HepG2 (cell line): ENCODE measurements around the gene ZER1. TPM values are rescaled to one million over a fixed set of nuclear protein-coding genes. Genes with fewer than 3 reads are reported as not detected.
A peak's percentile ranks its signal among the peaks of the same experiment; 100 is the strongest.

Source experiments
- CBX5 ChIP-seq: sonication (generic); formaldehyde crosslinking; IDR thresholded peaks from 2 replicates; pipeline ENCODE4 v1.4.0; 2020; ENCODE audit warnings: missing genetic modification reagents, borderline replicate concordance
- ERF ChIP-seq: IDR thresholded peaks from 2 replicates; pipeline ENCODE4 v1.6.1; 2018; ENCODE audit warnings: missing biosample characterization, missing genetic modification reagents
- FOSL2 ChIP-seq: sonication (generic); formaldehyde crosslinking; IDR thresholded peaks from 2 replicates; pipeline ENCODE4 v1.4.0; 2020; ENCODE audit warnings: missing genetic modification reagents
- HOXA3 ChIP-seq: sonication (generic); formaldehyde crosslinking; IDR thresholded peaks from 2 replicates; pipeline ENCODE4 v1.5.0; 2020; ENCODE audit warnings: missing genetic modification reagents
- IRF2 ChIP-seq: IDR thresholded peaks from 2 replicates; pipeline ENCODE4 v1.6.1; 2018; ENCODE audit warnings: missing genetic modification reagents, missing compliant biosample characterization
- MAZ ChIP-seq, 2 experiments: sonication (generic) in 1 of 2; formaldehyde crosslinking in 1 of 2; IDR thresholded peaks; 2 replicates each; pipeline versions ENCODE4 v1.5.0 to v1.6.1; 2012 to 2020; ENCODE audit warnings: low read depth in 2 of 2, mild to moderate bottlenecking in 2 of 2, borderline replicate concordance in 1 of 2, improper control_type of control experiment in 1 of 2, low read length in 1 of 2, missing genetic modification reagents in 1 of 2, moderate library complexity in 1 of 2
- MEF2D ChIP-seq: sonication (generic); formaldehyde crosslinking; IDR thresholded peaks from 2 replicates; pipeline ENCODE4 v1.5.1; 2020; ENCODE audit warnings: mild to moderate bottlenecking, missing genetic modification reagents
- MEIS1 ChIP-seq: sonication (generic); formaldehyde crosslinking; IDR thresholded peaks from 2 replicates; pipeline ENCODE4 v1.9.0; 2021; ENCODE audit warnings: mild to moderate bottlenecking, missing genetic modification reagents, moderate library complexity, borderline replicate concordance
- NR2F6 ChIP-seq, 2 experiments: IDR thresholded peaks; 2 replicates each; pipeline ENCODE4 v1.6.1; 2016; ENCODE audit warnings: antibody characterized with exemption in 1 of 2, mild to moderate bottlenecking in 1 of 2
- PHF20 ChIP-seq: sonication (generic); formaldehyde crosslinking; IDR thresholded peaks from 2 replicates; pipeline ENCODE4 v1.5.0; 2020; ENCODE audit warnings: mild to moderate bottlenecking, missing genetic modification reagents
- PHF21A ChIP-seq: sonication (generic); formaldehyde crosslinking; IDR thresholded peaks from 2 replicates; pipeline ENCODE4 v1.5.0; 2020; ENCODE audit warnings: mild to moderate bottlenecking, missing genetic modification reagents
- RAD21 ChIP-seq: fragments of 450-650 bp; formaldehyde crosslinking; IDR thresholded peaks from 2 replicates; pipeline ENCODE4 v1.5.0; 2020; ENCODE audit warnings: mild to moderate bottlenecking
- STAG1 ChIP-seq: sonication (generic); formaldehyde crosslinking; IDR thresholded peaks from 2 replicates; pipeline ENCODE4 v1.4.0; 2020; ENCODE audit warnings: missing genetic modification reagents
- SYNCRIP ChIP-seq: fragments of 200-400 bp; formaldehyde crosslinking; IDR thresholded peaks from 2 replicates; pipeline ENCODE4 v1.6.1; 2018; ENCODE audit warnings: mild to moderate bottlenecking, low read depth, low read length; ENCODE audit not compliant: insufficient read depth
- TOE1 ChIP-seq: sonication (generic); formaldehyde crosslinking; IDR thresholded peaks from 2 replicates; pipeline ENCODE4 v1.4.0; 2020; ENCODE audit warnings: mild to moderate bottlenecking, missing genetic modification reagents
- ZNF333 ChIP-seq: sonication (generic); formaldehyde crosslinking; IDR thresholded peaks from 2 replicates; pipeline ENCODE4 v1.4.0; 2020; ENCODE audit warnings: mild to moderate bottlenecking, missing genetic modification reagents, borderline replicate concordance
- ZNF556 ChIP-seq: sonication (generic); formaldehyde crosslinking; IDR thresholded peaks from 2 replicates; pipeline ENCODE4 v1.4.0; 2020; ENCODE audit warnings: mild to moderate bottlenecking, missing genetic modification reagents, borderline replicate concordance
- ZNF614 ChIP-seq: IDR thresholded peaks from 2 replicates; pipeline ENCODE4 v1.6.1; 2018; ENCODE audit warnings: missing biosample characterization, missing genetic modification reagents, inconsistent platforms, borderline replicate concordance
- ZNF75D ChIP-seq: sonication (generic); formaldehyde crosslinking; IDR thresholded peaks from 2 replicates; pipeline ENCODE4 v1.8.1; 2023; ENCODE audit warnings: missing genetic modification reagents, mild to moderate bottlenecking, borderline replicate concordance
- polyA plus RNA-seq, 8 experiments: library from polyadenylated mRNA; depleted of rRNA in 3 of 8; stranded (reverse) in 7 of 8; unstranded in 1 of 8; fragments of >200 nt; fragmentation: Illumina TruSeq in 4 of 8; extraction: Trizol in 4 of 8; gene quantifications; 2 replicates each; pipeline versions ENCODE4 v1.2.1 to v1.2.3, GENCODE V29; 2011 to 2016; ENCODE audit warnings: low read depth in 4 of 8, missing spikeins in 1 of 8, mixed read lengths in 1 of 8; ENCODE audit not compliant: insufficient read depth in 1 of 8
- total RNA-seq, 5 experiments: library from RNA; depleted of rRNA; stranded (reverse); fragments of >200 nt; fragmentation: Illumina TruSeq; extraction: Trizol; gene quantifications; 2 replicates each; pipeline ENCODE4 v1.2.3, GENCODE V29; 2016; ENCODE audit warnings: low read depth in 1 of 5
- TF ChIP-seq, protein P1 (sequence below): sonication (generic); formaldehyde crosslinking; IDR thresholded peaks from 2 replicates; pipeline ENCODE4 v1.4.0; 2020; ENCODE audit warnings: mild to moderate bottlenecking, missing genetic modification reagents
- TF ChIP-seq, protein P2 (sequence below): sonication (generic); formaldehyde crosslinking; IDR thresholded peaks from 2 replicates; pipeline ENCODE4 v1.4.0; 2020; ENCODE audit warnings: missing genetic modification reagents, borderline replicate concordance
- TF ChIP-seq, protein P3 (sequence below): sonication (generic); formaldehyde crosslinking; IDR thresholded peaks from 2 replicates; pipeline ENCODE4 v1.4.0; 2020; ENCODE audit warnings: missing genetic modification reagents
- TF ChIP-seq, protein P4 (sequence below): sonication (generic); formaldehyde crosslinking; IDR thresholded peaks from 2 replicates; pipeline ENCODE4 v1.5.1; 2020; ENCODE audit warnings: missing genetic modification reagents, mild to moderate bottlenecking, borderline replicate concordance

Gene ZER1
- total and polyA plus RNA-seq, 2 of the 13 experiments (the other 11 are each of a cell fraction or from before 2014, with no cell fraction given) = 7.7 to 40.0 TPM

DNA sequence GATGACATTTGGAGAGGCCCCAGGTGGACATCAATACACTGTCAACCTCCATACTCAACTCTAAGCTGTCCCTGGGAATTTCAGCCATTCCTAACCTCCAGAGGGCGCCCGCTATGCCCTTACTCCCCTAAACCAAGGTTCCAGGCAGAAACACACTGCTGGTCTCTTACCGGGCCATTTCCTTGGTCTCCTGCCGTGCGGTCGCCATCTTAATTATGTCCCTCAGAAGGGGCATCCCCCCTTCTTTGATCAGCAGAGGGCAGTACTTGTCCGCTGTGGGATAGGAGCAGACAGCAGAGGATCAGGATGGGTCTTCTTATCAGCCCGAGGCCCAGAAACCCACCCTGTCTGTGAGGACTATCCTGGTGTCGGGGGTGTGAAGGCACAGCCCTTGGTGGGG, 38.5 kb downstream of the ZER1 start (continued):
- TF ChIP-seq, protein P1, sequence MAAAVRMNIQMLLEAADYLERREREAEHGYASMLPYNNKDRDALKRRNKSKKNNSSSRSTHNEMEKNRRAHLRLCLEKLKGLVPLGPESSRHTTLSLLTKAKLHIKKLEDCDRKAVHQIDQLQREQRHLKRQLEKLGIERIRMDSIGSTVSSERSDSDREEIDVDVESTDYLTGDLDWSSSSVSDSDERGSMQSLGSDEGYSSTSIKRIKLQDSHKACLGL (CRISPR knock-in tag) = no peak
- TF ChIP-seq SYNCRIP (no peak), ERF (peak; percentile 80; the same call in 1 of the 2 replicates), RAD21 (CRISPR knock-in tag) (peak; percentile 90), PHF21A (CRISPR knock-in tag) (peak; percentile 32; the same call in 1 of the 2 replicates), HOXA3 (CRISPR knock-in tag) (peak; percentile 91), CBX5 (no peak), PHF20 (CRISPR knock-in tag) (peak; percentile 43; the same call in 1 of the 2 replicates), MEF2D (CRISPR knock-in tag) (0 out of 2 replicates have a peak, but pooled peaks have one; percentile 33), STAG1 (CRISPR knock-in tag) (peak; percentile 86), ZNF556 (no peak), TOE1 (CRISPR knock-in tag) (no peak), MAZ (IDR thresholded peaks at IDR 0.05; ENCODE audit: borderline replicate concordance, low read depth, low read length) (no peak), MAZ (CRISPR knock-in tag; IDR thresholded peaks at IDR 0.05; ENCODE audit: low read depth) (no peak), IRF2 (CRISPR knock-in tag) (peak; percentile 68; the same call in 1 of the 2 replicates), ZNF333 (CRISPR knock-in tag) (no peak), NR2F6 (IDR thresholded peaks at IDR 0.05) (no peak), NR2F6 (CRISPR knock-in tag; IDR thresholded peaks at IDR 0.05) (peak; percentile 56), FOSL2 (CRISPR knock-in tag) (peak; percentile 38; the same call in 1 of the 2 replicates), ZNF614 (CRISPR knock-in tag) (peak; percentile 48; the same call in 1 of the 2 replicates), ZNF75D (CRISPR knock-in tag) (no peak), MEIS1 (no peak)
- TF ChIP-seq, protein P2, sequence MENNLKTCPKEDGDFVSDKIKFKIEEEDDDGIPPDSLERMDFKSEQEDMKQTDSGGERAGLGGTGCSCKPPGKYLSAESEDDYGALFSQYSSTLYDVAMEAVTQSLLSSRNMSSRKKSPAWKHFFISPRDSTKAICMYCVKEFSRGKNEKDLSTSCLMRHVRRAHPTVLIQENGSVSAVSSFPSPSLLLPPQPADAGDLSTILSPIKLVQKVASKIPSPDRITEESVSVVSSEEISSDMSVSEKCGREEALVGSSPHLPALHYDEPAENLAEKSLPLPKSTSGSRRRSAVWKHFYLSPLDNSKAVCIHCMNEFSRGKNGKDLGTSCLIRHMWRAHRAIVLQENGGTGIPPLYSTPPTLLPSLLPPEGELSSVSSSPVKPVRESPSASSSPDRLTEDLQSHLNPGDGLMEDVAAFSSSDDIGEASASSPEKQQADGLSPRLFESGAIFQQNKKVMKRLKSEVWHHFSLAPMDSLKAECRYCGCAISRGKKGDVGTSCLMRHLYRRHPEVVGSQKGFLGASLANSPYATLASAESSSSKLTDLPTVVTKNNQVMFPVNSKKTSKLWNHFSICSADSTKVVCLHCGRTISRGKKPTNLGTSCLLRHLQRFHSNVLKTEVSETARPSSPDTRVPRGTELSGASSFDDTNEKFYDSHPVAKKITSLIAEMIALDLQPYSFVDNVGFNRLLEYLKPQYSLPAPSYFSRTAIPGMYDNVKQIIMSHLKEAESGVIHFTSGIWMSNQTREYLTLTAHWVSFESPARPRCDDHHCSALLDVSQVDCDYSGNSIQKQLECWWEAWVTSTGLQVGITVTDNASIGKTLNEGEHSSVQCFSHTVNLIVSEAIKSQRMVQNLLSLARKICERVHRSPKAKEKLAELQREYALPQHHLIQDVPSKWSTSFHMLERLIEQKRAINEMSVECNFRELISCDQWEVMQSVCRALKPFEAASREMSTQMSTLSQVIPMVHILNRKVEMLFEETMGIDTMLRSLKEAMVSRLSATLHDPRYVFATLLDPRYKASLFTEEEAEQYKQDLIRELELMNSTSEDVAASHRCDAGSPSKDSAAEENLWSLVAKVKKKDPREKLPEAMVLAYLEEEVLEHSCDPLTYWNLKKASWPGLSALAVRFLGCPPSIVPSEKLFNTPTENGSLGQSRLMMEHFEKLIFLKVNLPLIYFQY (CRISPR knock-in tag) = 0 out of 2 replicates have a peak, but pooled peaks have one; percentile 29
- TF ChIP-seq, protein P3, sequence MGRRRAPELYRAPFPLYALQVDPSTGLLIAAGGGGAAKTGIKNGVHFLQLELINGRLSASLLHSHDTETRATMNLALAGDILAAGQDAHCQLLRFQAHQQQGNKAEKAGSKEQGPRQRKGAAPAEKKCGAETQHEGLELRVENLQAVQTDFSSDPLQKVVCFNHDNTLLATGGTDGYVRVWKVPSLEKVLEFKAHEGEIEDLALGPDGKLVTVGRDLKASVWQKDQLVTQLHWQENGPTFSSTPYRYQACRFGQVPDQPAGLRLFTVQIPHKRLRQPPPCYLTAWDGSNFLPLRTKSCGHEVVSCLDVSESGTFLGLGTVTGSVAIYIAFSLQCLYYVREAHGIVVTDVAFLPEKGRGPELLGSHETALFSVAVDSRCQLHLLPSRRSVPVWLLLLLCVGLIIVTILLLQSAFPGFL (CRISPR knock-in tag) = no peak
- TF ChIP-seq, protein P4, sequence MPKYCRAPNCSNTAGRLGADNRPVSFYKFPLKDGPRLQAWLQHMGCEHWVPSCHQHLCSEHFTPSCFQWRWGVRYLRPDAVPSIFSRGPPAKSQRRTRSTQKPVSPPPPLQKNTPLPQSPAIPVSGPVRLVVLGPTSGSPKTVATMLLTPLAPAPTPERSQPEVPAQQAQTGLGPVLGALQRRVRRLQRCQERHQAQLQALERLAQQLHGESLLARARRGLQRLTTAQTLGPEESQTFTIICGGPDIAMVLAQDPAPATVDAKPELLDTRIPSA (CRISPR knock-in tag) = no peak
